C4-2B (cell line): ENCODE results near the gene LVRN.

Experiments used
- ZFX ChIP-seq: fragments of 450-650 bp; IDR thresholded peaks from 2 replicates; pipeline ENCODE4 v1.6.1; 2017
- TF ChIP-seq, protein P1 (sequence below): fragments of 450-650 bp; conservative IDR thresholded peaks from 2 replicates; pipeline ENCODE4 v1.5.1; 2017; ENCODE audit warnings: mild to moderate bottlenecking

DNA sequence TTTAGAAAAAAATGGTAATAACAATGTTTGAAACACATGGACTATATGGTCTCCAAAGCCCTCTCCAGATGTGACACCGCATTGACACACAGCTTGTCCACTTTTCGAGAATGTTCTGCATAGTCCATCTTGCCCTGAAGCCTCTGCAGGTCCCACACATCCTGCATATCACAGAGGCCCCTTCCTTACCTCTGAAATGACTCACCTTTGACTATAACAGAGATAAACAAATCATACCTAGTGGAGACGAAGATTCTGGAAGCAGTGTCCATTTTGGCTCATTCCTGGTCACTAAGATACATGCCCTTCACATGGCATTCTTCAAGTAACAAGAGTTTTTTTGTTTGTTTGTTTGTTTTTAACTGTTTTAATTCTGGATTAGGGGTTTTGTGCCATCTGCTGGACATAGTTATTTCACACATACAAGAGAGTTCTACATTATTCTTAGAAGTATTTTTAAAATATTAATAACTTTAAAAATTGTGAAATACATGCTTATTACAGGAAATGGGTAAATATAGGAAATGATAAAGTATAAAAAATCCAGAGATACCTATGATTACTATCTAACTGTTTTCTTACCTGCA is 75.1 kb downstream of the LVRN start:
- TF ChIP-seq, protein P1, sequence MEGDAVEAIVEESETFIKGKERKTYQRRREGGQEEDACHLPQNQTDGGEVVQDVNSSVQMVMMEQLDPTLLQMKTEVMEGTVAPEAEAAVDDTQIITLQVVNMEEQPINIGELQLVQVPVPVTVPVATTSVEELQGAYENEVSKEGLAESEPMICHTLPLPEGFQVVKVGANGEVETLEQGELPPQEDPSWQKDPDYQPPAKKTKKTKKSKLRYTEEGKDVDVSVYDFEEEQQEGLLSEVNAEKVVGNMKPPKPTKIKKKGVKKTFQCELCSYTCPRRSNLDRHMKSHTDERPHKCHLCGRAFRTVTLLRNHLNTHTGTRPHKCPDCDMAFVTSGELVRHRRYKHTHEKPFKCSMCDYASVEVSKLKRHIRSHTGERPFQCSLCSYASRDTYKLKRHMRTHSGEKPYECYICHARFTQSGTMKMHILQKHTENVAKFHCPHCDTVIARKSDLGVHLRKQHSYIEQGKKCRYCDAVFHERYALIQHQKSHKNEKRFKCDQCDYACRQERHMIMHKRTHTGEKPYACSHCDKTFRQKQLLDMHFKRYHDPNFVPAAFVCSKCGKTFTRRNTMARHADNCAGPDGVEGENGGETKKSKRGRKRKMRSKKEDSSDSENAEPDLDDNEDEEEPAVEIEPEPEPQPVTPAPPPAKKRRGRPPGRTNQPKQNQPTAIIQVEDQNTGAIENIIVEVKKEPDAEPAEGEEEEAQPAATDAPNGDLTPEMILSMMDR = peak; percentile 53
- no peak for TF ChIP-seq ZFX
